Ureter (tissue), 1 donor: Measurements from ENCODE around the gene PATJ. TPM values are rescaled to one million over a fixed set of nuclear protein-coding genes. Genes with fewer than 3 reads are reported as not detected.
A peak's percentile ranks its signal among the peaks of the same experiment; 100 is the strongest.
"Not testable (repeated sequence)": the region's sequence is repeated elsewhere in the genome, so short reads cannot be mapped to it uniquely, and the experiment has no call there.

Experiments used
- DNase-seq: peaks from one replicate; pipeline ENCODE4 v3.0.0-alpha.2; 2020; ENCODE audit warnings: low spot score
- total RNA-seq: library from RNA; stranded (reverse); gene quantifications from one replicate; pipeline ENCODE4 v1.2.4, GENCODE V29; 2023
- donor health status: DM: yes; HTN: yes; CAD: no.

Gene PATJ
- 121 TPM for total RNA-seq

GRCh38 chr1:61741711-61742619, at the start of gene PATJ:
PATJ (plus strand) TSS chr1:61742480; CDS start chr1:61762893, 20,413 bp downstream.
- DNase-seq, result peak; percentile 85

GRCh38 chr1:61699911-61700851, 42.1 kb upstream of the PATJ start:
- DNase-seq, result no peak

- no peak for DNase-seq
Measured at GRCh38 chr1:61708953-61709907, 33.0 kb upstream of the PATJ start.

GRCh38 chr1:61709908-61710289, 32.4 kb upstream of the PATJ start:
- no peak for DNase-seq

GRCh38 chr1:61711257-61711656, 31.0 kb upstream of the PATJ start:
- not testable (repeated sequence) for DNase-seq

- no peak for DNase-seq
Measured at GRCh38 chr1:61711969-61712368, 30.3 kb upstream of the PATJ start.

- DNase-seq, result not testable (repeated sequence)
Measured at GRCh38 chr1:61718996-61719663, 23.1 kb upstream of the PATJ start.

GRCh38 chr1:61724506-61724812, 17.8 kb upstream of the PATJ start:
- no peak for DNase-seq

- DNase-seq, result peak; percentile 92
Measured at GRCh38 chr1:61724813-61725694, 17.2 kb upstream of the PATJ start, which contains the start of gene TM2D1. TM2D1 (minus strand) TSS chr1:61725141; CDS start chr1:61725120, 21 bp downstream.

- no peak for DNase-seq
Measured at GRCh38 chr1:61727544-61727943, 14.7 kb upstream of the PATJ start.

- DNase-seq, result not testable (repeated sequence)
Measured at GRCh38 chr1:61730679-61731078, 11.6 kb upstream of the PATJ start.

- DNase-seq, result no peak
Measured at GRCh38 chr1:61732726-61733125, 9.6 kb upstream of the PATJ start.

- no peak for DNase-seq
Measured at GRCh38 chr1:61740751-61741700, 1.3 kb upstream of the PATJ start.

GRCh38 chr1:61742620-61743430, 545 bp downstream of the PATJ start:
- DNase-seq, result peak; percentile 54

GRCh38 chr1:61743431-61743705, 1.1 kb downstream of the PATJ start:
- no peak for DNase-seq

GRCh38 chr1:61743716-61744580, 1.7 kb downstream of the PATJ start:
- DNase-seq, result no peak

GRCh38 chr1:61746813-61747212, 4.5 kb downstream of the PATJ start:
- no peak for DNase-seq
